Keratinocyte (primary cell): Measurements from ENCODE around the gene PCYOX1L. TPM values are rescaled to one million over a fixed set of nuclear protein-coding genes. Genes with fewer than 3 reads are reported as not detected.

ENCODE experiments used
- DNase-seq: peaks from one replicate; pipeline ENCODE4 v3.0.0-alpha.2; 2011; ENCODE audit warnings: low read depth, missing footprints, low spot score
- FAIRE-seq: peaks from 2 replicates; lab custom pipeline; 2011; peaks lifted over from hg19 to GRCh38; lab: Jason Lieb, UNC
- H2AFZ ChIP-seq: 2 replicates; pipeline ENCODE4 v1.6.0; 2012; ENCODE audit warnings: low read length, control low read depth, inconsistent platforms; ENCODE audit not compliant: control insufficient read depth
- H3K27ac ChIP-seq: 2 replicates; pipeline ENCODE4 v1.5.1; 2011; ENCODE audit warnings: low read length; ENCODE audit not compliant: control insufficient read depth, insufficient read depth
- H3K27me3 ChIP-seq: 3 replicates; pipeline ENCODE4 v1.6.0; 2011; ENCODE audit warnings: low read length; ENCODE audit not compliant: control insufficient read depth, insufficient read depth; ENCODE audit errors: extremely low read depth
- H3K36me3 ChIP-seq, 2 experiments: 2 replicates in 1 of 2; 3 replicates in 1 of 2; pipeline ENCODE4 v1.5.1; 2011; ENCODE audit warnings: low read length in 2 of 2, mild to moderate bottlenecking in 1 of 2; ENCODE audit not compliant: control insufficient read depth in 2 of 2, insufficient read depth in 2 of 2; ENCODE audit errors: extremely low read depth in 1 of 2
- H3K4me1 ChIP-seq: 3 replicates; pipeline ENCODE4 v1.5.1; 2011; ENCODE audit warnings: low read length; ENCODE audit not compliant: control insufficient read depth, insufficient read depth; ENCODE audit errors: extremely low read depth
- H3K4me2 ChIP-seq: 3 replicates; pipeline ENCODE4 v1.6.0; 2011; ENCODE audit warnings: low read depth, low read length; ENCODE audit not compliant: control insufficient read depth, insufficient read depth; ENCODE audit errors: extremely low read depth
- H3K4me3 ChIP-seq, 3 experiments: fragments of 200-600 bp in 1 of 3; sonication (generic) in 1 of 3; 2 replicates in 2 of 3; 3 replicates in 1 of 3; pipeline ENCODE4 v1.5.1; 2011 to 2016; ENCODE audit warnings: low read length in 3 of 3, mild to moderate bottlenecking in 3 of 3, control low read depth in 2 of 3, inconsistent platforms in 1 of 3, low read depth in 1 of 3, mixed read lengths in 1 of 3, mixed run types in 1 of 3, moderate library complexity in 1 of 3; ENCODE audit not compliant: control insufficient read depth in 2 of 3, insufficient read depth in 2 of 3; ENCODE audit errors: extremely low read depth in 1 of 3
- H3K79me2 ChIP-seq: 2 replicates; pipeline ENCODE4 v1.6.0; 2012; ENCODE audit warnings: low read length; ENCODE audit not compliant: control insufficient read depth, insufficient read depth
- H3K9ac ChIP-seq: 3 replicates; pipeline ENCODE4 v1.6.0; 2011; ENCODE audit warnings: low read length; ENCODE audit not compliant: control insufficient read depth, insufficient read depth; ENCODE audit errors: extremely low read depth
- H3K9me1 ChIP-seq: 3 replicates; pipeline ENCODE4 v1.6.0; 2011; ENCODE audit warnings: low read length; ENCODE audit not compliant: control insufficient read depth, insufficient read depth; ENCODE audit errors: extremely low read depth
- H3K9me3 ChIP-seq: 2 replicates; pipeline ENCODE4 v1.5.1; 2012; ENCODE audit warnings: low read depth, low read length; ENCODE audit not compliant: control insufficient read depth
- H4K20me1 ChIP-seq: 3 replicates; pipeline ENCODE4 v1.6.0; 2011; ENCODE audit warnings: low read length; ENCODE audit not compliant: control insufficient read depth, insufficient read depth; ENCODE audit errors: extremely low read depth
- CTCF ChIP-seq, 3 experiments: IDR thresholded peaks in 1 of 3; conservative IDR thresholded peaks in 1 of 3; optimal IDR thresholded peaks in 1 of 3; 2 replicates in 2 of 3; 3 replicates in 1 of 3; pipeline versions ENCODE3 to v1.5.1; 2011; ENCODE audit warnings: low read length in 3 of 3, mild to moderate bottlenecking in 3 of 3, moderate library complexity in 2 of 3, control low read depth in 1 of 3, inconsistent platforms in 1 of 3; ENCODE audit not compliant: insufficient read depth in 2 of 3; ENCODE audit errors: extremely low read depth in 1 of 3
- EZH2 ChIP-seq: IDR thresholded peaks from one replicate; pipeline ENCODE4 v1.6.1; 2012; ENCODE audit warnings: inconsistent platforms, mild to moderate bottlenecking, low read length, moderate library complexity
- dilution Hi-C: fragments of 300-500 bp; cut with MboI; formaldehyde crosslinking; loops from one replicate; pipeline ENCODE4 v1.7.0; 2020; ENCODE audit warnings: low sequenced_read_pairs; ENCODE audit not compliant: extremely low pct_ligation_motif_present
- polyA plus RNA-seq, 5 experiments: library from polyadenylated mRNA; depleted of rRNA in 3 of 5; stranded (reverse) in 3 of 5; stranded (forward) in 1 of 5; unstranded in 1 of 5; fragments of >200 nt; gene quantifications; 1 replicate in 1 of 5; 2 replicates in 3 of 5; 3 replicates in 1 of 5; pipeline versions ENCODE4 v1.2.1 to v1.2.3, GENCODE V29; 2011 to 2012; ENCODE audit warnings: missing spikeins in 2 of 5, low read depth in 1 of 5, low replicate concordance in 1 of 5

Gene PCYOX1L
- polyA plus RNA-seq, 1 donor (not counting 4 experiments of a cell fraction or from before 2014, with no cell fraction given): 9.5 TPM

DNA sequence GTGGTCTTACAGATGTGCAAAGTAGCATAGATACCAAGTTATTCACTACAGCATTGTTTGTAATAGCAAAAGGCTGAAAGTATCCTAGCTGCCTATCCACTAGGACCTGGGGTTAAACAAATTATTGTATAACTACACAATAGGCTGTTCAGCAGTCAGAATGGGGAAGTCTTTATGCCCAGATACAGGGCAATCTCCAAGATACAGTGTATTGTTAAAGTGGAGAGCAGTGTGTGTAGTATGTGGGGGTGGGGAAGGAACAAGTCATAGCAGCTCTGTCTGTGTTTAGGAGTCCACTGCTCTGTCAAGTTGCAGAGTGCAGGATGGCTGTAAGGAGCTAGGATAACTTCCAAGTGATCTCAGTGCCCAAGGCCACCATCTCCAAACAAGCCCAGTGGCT lies 5.5 kb downstream of the PCYOX1L start:
- H3K27ac ChIP-seq: no peak overlapping the region
- peaks cover 4% of the 10 kb centered on the region for H3K4me1 ChIP-seq
- H3K9me3 ChIP-seq: no peaks in the 10 kb centered on the region
- H3K4me2 ChIP-seq: no peak overlapping the region
- H3K9ac ChIP-seq: no peak overlapping the region
- no peak overlapping the region for H2AFZ ChIP-seq
- no peak for FAIRE-seq
- dilution Hi-C loops: no loop called here
- no peaks in the 10 kb centered on the region for H3K9me1 ChIP-seq
- no peak for TF ChIP-seq EZH2
- no peak for TF ChIP-seq CTCF (optimal IDR thresholded peaks at IDR 0.05 in 1 of 3, IDR thresholded peaks at IDR 0.05 in 1 of 3, conservative IDR thresholded peaks at IDR 0.05 in 1 of 3; ENCODE audit: extremely low read depth in 1 of 3, insufficient read depth in 2 of 3, low read length in 3 of 3)
- DNase-seq: no peak
- no peak overlapping the region for H3K4me3 ChIP-seq
- H3K36me3 ChIP-seq: no peaks in the 10 kb centered on the region
- H4K20me1 ChIP-seq: no peaks in the 10 kb centered on the region
- no peaks in the 10 kb centered on the region for H3K27me3 ChIP-seq
- peaks cover 1% of the 10 kb centered on the region for H3K79me2 ChIP-seq

DNA sequence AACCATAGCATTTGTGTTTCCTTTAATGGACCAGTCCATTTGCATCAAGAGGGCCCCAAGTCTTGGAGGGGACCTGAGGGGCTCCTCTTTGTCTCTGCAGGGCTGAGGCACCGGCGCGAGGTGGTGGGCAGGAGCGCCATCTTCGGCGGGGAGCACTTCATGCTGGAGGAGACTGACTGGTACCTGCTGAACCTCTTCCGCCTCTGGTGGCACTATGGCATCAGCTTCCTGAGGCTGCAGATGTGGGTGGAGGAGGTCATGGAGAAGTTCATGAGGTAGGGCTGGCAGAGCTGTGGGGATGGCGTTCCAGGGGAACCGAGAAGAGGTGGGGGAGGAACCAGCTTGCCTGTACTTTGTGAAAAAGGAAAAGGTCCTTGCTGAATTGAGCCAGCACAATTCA lies 6.1 kb downstream of the PCYOX1L start:
- no peak for FAIRE-seq
- no peak overlapping the region for H3K4me2 ChIP-seq
- no peaks in the 10 kb centered on the region for H3K4me1 ChIP-seq
- no peak overlapping the region for H3K27ac ChIP-seq
- no peaks in the 10 kb centered on the region for H3K79me2 ChIP-seq
- H2AFZ ChIP-seq: no peak overlapping the region
- no peaks in the 10 kb centered on the region for H4K20me1 ChIP-seq
- no peaks in the 10 kb centered on the region for H3K9me1 ChIP-seq
- H3K36me3 ChIP-seq: no peaks in the 10 kb centered on the region
- no peak overlapping the region for H3K9ac ChIP-seq
- TF ChIP-seq CTCF (optimal IDR thresholded peaks at IDR 0.05 in 1 of 3, IDR thresholded peaks at IDR 0.05 in 1 of 3, conservative IDR thresholded peaks at IDR 0.05 in 1 of 3; ENCODE audit: extremely low read depth in 1 of 3, insufficient read depth in 2 of 3, low read length in 3 of 3) (no peak), EZH2 (no peak)
- DNase-seq: no peak
- H3K9me3 ChIP-seq: no peaks in the 10 kb centered on the region
- H3K4me3 ChIP-seq: no peak overlapping the region
- H3K27me3 ChIP-seq: no peaks in the 10 kb centered on the region
- dilution Hi-C loops: no loop called here
